Measurements from ENCODE around the gene UBE2L5. TPM values are rescaled to one million over a fixed set of nuclear protein-coding genes. Genes with fewer than 3 reads are reported as not detected.

UBE2L5 gene
- polyA plus RNA-seq, 1 donor from 2014 or later = not detected

DNA sequence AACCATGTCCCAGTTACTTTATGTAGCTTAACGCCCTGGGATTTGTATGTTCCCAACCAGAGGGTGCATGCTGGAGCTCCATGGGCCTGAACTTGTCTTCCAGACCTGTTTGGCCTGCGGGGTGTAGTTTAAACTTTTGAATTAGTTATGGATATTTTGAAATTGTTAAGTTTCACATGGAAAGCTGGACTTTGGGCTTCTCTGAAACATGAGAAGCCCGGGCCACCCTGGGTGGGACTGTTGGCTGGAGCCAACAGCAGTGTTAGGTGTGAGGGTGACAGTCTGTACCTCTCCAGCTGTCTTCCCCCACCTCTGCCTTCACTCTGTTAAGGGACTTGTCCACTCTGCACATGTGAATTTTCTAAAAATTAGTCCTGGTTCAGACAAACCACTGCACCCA, 1.6 kb downstream of the UBE2L5 start:
- Histone ChIP-seq H3K27me3 (ENCODE audit: insufficient read depth, low read depth, low read length) (peaks cover 5% of the 10 kb centered on the region), H3K9ac (ENCODE audit: low read length) (no peak overlapping the region), H3K9me2 (ENCODE audit: insufficient read depth, low read length) (no peaks in the 10 kb centered on the region), H3K4me2 (ENCODE audit: low read length) (no peak overlapping the region), H3F3A (ENCODE audit: insufficient read depth, low read length, poor library complexity, severe bottlenecking) (no peaks in the 10 kb centered on the region), H3K9me3 (ENCODE audit: low read length) (no peaks in the 10 kb centered on the region), H3K27ac (ENCODE audit: low read length) (no peak overlapping the region), H3K4me3 (ENCODE audit: low read length) (no peak overlapping the region), H2AFZ (ENCODE audit: low read depth, low read length) (no peak overlapping the region), H3K36me3 (ENCODE audit: insufficient read depth, low read length) (no peaks in the 10 kb centered on the region), H4K20me1 (ENCODE audit: insufficient read depth) (no peaks in the 10 kb centered on the region), H3K79me2 (replicated peaks; ENCODE audit: insufficient read depth, low read length) (no peaks in the 10 kb centered on the region)
- TF ChIP-seq TAF1 (IDR thresholded peaks at IDR 0.05; ENCODE audit: low read depth) (no peak), EZH2 (IDR thresholded peaks at IDR 0.05; ENCODE audit: borderline replicate concordance, insufficient read depth, low read length, poor library complexity, severe bottlenecking) (no peak), MXI1 (conservative IDR thresholded peaks at IDR 0.05; ENCODE audit: poor library complexity, severe bottlenecking) (no peak), EP300 (conservative IDR thresholded peaks at IDR 0.05; ENCODE audit: poor library complexity, severe bottlenecking) (no peak), REST (IDR thresholded peaks at IDR 0.05; ENCODE audit: borderline replicate concordance) (no peak), RAD21 (conservative IDR thresholded peaks at IDR 0.05) (no peak), SMC3 (conservative IDR thresholded peaks at IDR 0.05; ENCODE audit: poor library complexity) (no peak), POLR2AphosphoS5 (IDR thresholded peaks at IDR 0.05) (no peak)
- TF ChIP-seq, protein P1, sequence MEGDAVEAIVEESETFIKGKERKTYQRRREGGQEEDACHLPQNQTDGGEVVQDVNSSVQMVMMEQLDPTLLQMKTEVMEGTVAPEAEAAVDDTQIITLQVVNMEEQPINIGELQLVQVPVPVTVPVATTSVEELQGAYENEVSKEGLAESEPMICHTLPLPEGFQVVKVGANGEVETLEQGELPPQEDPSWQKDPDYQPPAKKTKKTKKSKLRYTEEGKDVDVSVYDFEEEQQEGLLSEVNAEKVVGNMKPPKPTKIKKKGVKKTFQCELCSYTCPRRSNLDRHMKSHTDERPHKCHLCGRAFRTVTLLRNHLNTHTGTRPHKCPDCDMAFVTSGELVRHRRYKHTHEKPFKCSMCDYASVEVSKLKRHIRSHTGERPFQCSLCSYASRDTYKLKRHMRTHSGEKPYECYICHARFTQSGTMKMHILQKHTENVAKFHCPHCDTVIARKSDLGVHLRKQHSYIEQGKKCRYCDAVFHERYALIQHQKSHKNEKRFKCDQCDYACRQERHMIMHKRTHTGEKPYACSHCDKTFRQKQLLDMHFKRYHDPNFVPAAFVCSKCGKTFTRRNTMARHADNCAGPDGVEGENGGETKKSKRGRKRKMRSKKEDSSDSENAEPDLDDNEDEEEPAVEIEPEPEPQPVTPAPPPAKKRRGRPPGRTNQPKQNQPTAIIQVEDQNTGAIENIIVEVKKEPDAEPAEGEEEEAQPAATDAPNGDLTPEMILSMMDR (IDR thresholded peaks at IDR 0.05; ENCODE audit: poor library complexity, severe bottlenecking) = no peak

- Histone ChIP-seq H2AFZ (ENCODE audit: low read depth, low read length) (no peak overlapping the region), H3K4me3 (ENCODE audit: low read length) (no peak overlapping the region), H3K9ac (ENCODE audit: low read length) (no peak overlapping the region), H3K9me3 (ENCODE audit: low read length) (no peaks in the 10 kb centered on the region), H3K36me3 (ENCODE audit: insufficient read depth, low read length) (no peaks in the 10 kb centered on the region), H3K79me2 (replicated peaks; ENCODE audit: insufficient read depth, low read length) (no peaks in the 10 kb centered on the region), H4K20me1 (ENCODE audit: insufficient read depth) (no peaks in the 10 kb centered on the region), H3K27ac (ENCODE audit: low read length) (no peak overlapping the region), H3K9me2 (ENCODE audit: insufficient read depth, low read length) (no peaks in the 10 kb centered on the region), H3K4me2 (ENCODE audit: low read length) (no peak overlapping the region), H3F3A (ENCODE audit: insufficient read depth, low read length, poor library complexity, severe bottlenecking) (no peaks in the 10 kb centered on the region), H3K27me3 (ENCODE audit: insufficient read depth, low read depth, low read length) (no peaks in the 10 kb centered on the region)
- TF ChIP-seq, protein P1 (IDR thresholded peaks at IDR 0.05; ENCODE audit: poor library complexity, severe bottlenecking) = no peak
- no peak for TF ChIP-seq SMC3 (conservative IDR thresholded peaks at IDR 0.05; ENCODE audit: poor library complexity)
- no peak for TF ChIP-seq RAD21 (conservative IDR thresholded peaks at IDR 0.05)
- no peak for TF ChIP-seq POLR2AphosphoS5 (IDR thresholded peaks at IDR 0.05)
- TF ChIP-seq EP300 (conservative IDR thresholded peaks at IDR 0.05; ENCODE audit: poor library complexity, severe bottlenecking) = no peak
- no peak for TF ChIP-seq TAF1 (IDR thresholded peaks at IDR 0.05; ENCODE audit: low read depth)
- TF ChIP-seq MXI1 (conservative IDR thresholded peaks at IDR 0.05; ENCODE audit: poor library complexity, severe bottlenecking) = no peak
Measured at GRCh38 chr13:30429235-30429634, 6.9 kb downstream of the UBE2L5 start.

Measured in neural cell (in vitro differentiated cells).